HEK293 (cell line): ENCODE measurements around the gene S100A10.

Source experiments
- BCL11A ChIP-seq: fragments of 450-650 bp; formaldehyde crosslinking; IDR thresholded peaks from 2 replicates; pipeline ENCODE4 v1.5.1; 2016; ENCODE audit warnings: low read depth, missing biosample characterization, missing genetic modification characterization
- HOXC10 ChIP-seq: sonication (generic); formaldehyde crosslinking; IDR thresholded peaks from 2 replicates; pipeline ENCODE4 v1.8.1; 2023; ENCODE audit warnings: mild to moderate bottlenecking, missing genetic modification reagents
- SP2 ChIP-seq: fragments of 450-650 bp; formaldehyde crosslinking; IDR thresholded peaks from 2 replicates; pipeline ENCODE4 v1.5.1; 2016; ENCODE audit warnings: missing biosample characterization, missing genetic modification characterization
- YY1 ChIP-seq: fragments of 450-650 bp; formaldehyde crosslinking; IDR thresholded peaks from 2 replicates; pipeline ENCODE4 v1.5.1; 2018; ENCODE audit warnings: missing biosample characterization, missing genetic modification characterization
- ZIC2 ChIP-seq: fragments of 450-650 bp; formaldehyde crosslinking; IDR thresholded peaks from 2 replicates; pipeline ENCODE4 v1.5.1; 2016; ENCODE audit warnings: missing biosample characterization, missing genetic modification characterization
- ZNF133 ChIP-seq: fragments of 450-650 bp; formaldehyde crosslinking; IDR thresholded peaks from 2 replicates; pipeline ENCODE4 v1.5.1; 2016; ENCODE audit warnings: missing biosample characterization, missing genetic modification characterization
- ZNF416 ChIP-seq: fragments of 450-650 bp; formaldehyde crosslinking; IDR thresholded peaks from 2 replicates; pipeline ENCODE4 v1.5.1; 2016; ENCODE audit warnings: missing biosample characterization, missing genetic modification characterization
- ZNF473 ChIP-seq: fragments of 450-650 bp; formaldehyde crosslinking; IDR thresholded peaks from 2 replicates; pipeline ENCODE4 v1.5.1; 2017; ENCODE audit warnings: missing biosample characterization, missing genetic modification characterization
- ZNF561 ChIP-seq: fragments of 450-650 bp; IDR thresholded peaks from 2 replicates; pipeline ENCODE4 v1.5.1; 2018; ENCODE audit warnings: missing biosample characterization, missing genetic modification characterization, borderline replicate concordance
- ZNF596 ChIP-seq: fragments of 450-650 bp; IDR thresholded peaks from 2 replicates; pipeline ENCODE4 v1.5.0; 2018; ENCODE audit warnings: missing biosample characterization, mild to moderate bottlenecking, missing genetic modification characterization, moderate library complexity
- ZNF791 ChIP-seq: fragments of 450-650 bp; formaldehyde crosslinking; IDR thresholded peaks from 2 replicates; pipeline ENCODE4 v1.5.1; 2016; ENCODE audit warnings: missing biosample characterization, missing genetic modification characterization
- TF ChIP-seq, protein P1 (sequence below): fragments of 450-650 bp; formaldehyde crosslinking; IDR thresholded peaks from 2 replicates; pipeline ENCODE4 v1.5.1; 2016; ENCODE audit warnings: missing biosample characterization, missing genetic modification characterization
- TF ChIP-seq, protein P2 (sequence below): fragments of 450-650 bp; IDR thresholded peaks from 2 replicates; pipeline ENCODE4 v1.5.1; 2018; ENCODE audit warnings: missing biosample characterization, mild to moderate bottlenecking, missing genetic modification characterization
- TF ChIP-seq, protein P3 (sequence below): fragments of 450-650 bp; formaldehyde crosslinking; IDR thresholded peaks from 2 replicates; pipeline ENCODE4 v1.5.1; 2017; ENCODE audit warnings: missing biosample characterization, missing genetic modification characterization

DNA sequence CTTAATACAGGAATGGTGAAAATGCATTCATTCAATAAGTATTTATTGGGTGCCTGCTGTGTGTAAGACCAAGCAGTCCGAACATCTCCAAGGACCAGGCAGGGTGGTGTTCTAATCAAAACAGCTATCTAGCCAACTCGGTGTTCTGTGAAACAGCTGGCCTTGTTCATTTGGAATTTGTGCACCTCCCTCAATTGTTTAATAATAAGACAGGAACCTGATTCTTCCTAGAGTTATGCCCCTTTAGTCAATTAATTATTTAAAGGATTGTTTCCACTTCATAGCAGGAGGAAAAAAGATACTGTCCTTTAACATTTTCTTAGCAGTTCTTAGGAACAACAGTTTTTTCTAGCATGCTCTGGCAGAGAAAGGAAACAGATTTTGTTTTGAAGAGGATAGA lies 30.4 kb downstream of the S100A10 start:
- no peak for TF ChIP-seq HOXC10 (CRISPR knock-in tag)
- TF ChIP-seq ZNF133 (tag by site-specific recombination) = no peak
- TF ChIP-seq YY1 (tag by site-specific recombination) = no peak
- no peak for TF ChIP-seq ZNF561 (tag by site-specific recombination)
- no peak for TF ChIP-seq SP2
- TF ChIP-seq, protein P1, sequence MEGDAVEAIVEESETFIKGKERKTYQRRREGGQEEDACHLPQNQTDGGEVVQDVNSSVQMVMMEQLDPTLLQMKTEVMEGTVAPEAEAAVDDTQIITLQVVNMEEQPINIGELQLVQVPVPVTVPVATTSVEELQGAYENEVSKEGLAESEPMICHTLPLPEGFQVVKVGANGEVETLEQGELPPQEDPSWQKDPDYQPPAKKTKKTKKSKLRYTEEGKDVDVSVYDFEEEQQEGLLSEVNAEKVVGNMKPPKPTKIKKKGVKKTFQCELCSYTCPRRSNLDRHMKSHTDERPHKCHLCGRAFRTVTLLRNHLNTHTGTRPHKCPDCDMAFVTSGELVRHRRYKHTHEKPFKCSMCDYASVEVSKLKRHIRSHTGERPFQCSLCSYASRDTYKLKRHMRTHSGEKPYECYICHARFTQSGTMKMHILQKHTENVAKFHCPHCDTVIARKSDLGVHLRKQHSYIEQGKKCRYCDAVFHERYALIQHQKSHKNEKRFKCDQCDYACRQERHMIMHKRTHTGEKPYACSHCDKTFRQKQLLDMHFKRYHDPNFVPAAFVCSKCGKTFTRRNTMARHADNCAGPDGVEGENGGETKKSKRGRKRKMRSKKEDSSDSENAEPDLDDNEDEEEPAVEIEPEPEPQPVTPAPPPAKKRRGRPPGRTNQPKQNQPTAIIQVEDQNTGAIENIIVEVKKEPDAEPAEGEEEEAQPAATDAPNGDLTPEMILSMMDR (tag by site-specific recombination) = no peak
- TF ChIP-seq, protein P2, sequence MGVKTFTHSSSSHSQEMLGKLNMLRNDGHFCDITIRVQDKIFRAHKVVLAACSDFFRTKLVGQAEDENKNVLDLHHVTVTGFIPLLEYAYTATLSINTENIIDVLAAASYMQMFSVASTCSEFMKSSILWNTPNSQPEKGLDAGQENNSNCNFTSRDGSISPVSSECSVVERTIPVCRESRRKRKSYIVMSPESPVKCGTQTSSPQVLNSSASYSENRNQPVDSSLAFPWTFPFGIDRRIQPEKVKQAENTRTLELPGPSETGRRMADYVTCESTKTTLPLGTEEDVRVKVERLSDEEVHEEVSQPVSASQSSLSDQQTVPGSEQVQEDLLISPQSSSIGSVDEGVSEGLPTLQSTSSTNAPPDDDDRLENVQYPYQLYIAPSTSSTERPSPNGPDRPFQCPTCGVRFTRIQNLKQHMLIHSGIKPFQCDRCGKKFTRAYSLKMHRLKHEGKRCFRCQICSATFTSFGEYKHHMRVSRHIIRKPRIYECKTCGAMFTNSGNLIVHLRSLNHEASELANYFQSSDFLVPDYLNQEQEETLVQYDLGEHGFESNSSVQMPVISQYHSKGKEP (tag by site-specific recombination) = no peak
- TF ChIP-seq ZNF596 = no peak
- no peak for TF ChIP-seq ZNF416 (tag by site-specific recombination)
- no peak for TF ChIP-seq ZNF473 (tag by site-specific recombination)
- TF ChIP-seq, protein P3, sequence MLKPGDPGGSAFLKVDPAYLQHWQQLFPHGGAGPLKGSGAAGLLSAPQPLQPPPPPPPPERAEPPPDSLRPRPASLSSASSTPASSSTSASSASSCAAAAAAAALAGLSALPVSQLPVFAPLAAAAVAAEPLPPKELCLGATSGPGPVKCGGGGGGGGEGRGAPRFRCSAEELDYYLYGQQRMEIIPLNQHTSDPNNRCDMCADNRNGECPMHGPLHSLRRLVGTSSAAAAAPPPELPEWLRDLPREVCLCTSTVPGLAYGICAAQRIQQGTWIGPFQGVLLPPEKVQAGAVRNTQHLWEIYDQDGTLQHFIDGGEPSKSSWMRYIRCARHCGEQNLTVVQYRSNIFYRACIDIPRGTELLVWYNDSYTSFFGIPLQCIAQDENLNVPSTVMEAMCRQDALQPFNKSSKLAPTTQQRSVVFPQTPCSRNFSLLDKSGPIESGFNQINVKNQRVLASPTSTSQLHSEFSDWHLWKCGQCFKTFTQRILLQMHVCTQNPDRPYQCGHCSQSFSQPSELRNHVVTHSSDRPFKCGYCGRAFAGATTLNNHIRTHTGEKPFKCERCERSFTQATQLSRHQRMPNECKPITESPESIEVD (tag by site-specific recombination) = no peak
- TF ChIP-seq ZIC2 (tag by site-specific recombination) = no peak
- TF ChIP-seq ZNF791 = no peak
- TF ChIP-seq BCL11A = no peak
